GM18502 (cell line): Measurements from ENCODE around the gene EIF4E.
"Not testable (repeated sequence)": the region's sequence is repeated elsewhere in the genome, so short reads cannot be mapped to it uniquely, and the experiment has no call there.

Source experiments
- ATAC-seq: cut with Tn5 transposase; IDR thresholded peaks from one replicate; pipeline ENCODE4 v1.9.1; 2021; ENCODE audit warnings: mild to moderate bottlenecking; ENCODE audit not compliant: unreplicated experiment, poor library complexity

The EIF4E gene

GRCh38 chr4:98934851-98935250, 5.9 kb upstream of the EIF4E start:
- not testable (repeated sequence) for ATAC-seq

GRCh38 chr4:98932539-98932938, 3.6 kb upstream of the EIF4E start:
- no peak for ATAC-seq

GRCh38 chr4:98930311-98930865, 1.5 kb upstream of the EIF4E start:
- no peak for ATAC-seq

- peak; percentile 55 for ATAC-seq
Measured at GRCh38 chr4:98929341-98930267, 671 bp upstream of the EIF4E start.

- peak; percentile 43 for ATAC-seq
Measured at GRCh38 chr4:98928131-98928504, 815 bp downstream of the EIF4E start.

GRCh38 chr4:98926257-98926656, 2.7 kb downstream of the EIF4E start:
- not testable (repeated sequence) for ATAC-seq

GRCh38 chr4:98921292-98921691, 7.6 kb downstream of the EIF4E start:
- ATAC-seq, result no peak

- ATAC-seq, result no peak
Measured at GRCh38 chr4:98919996-98920395, 8.9 kb downstream of the EIF4E start.

GRCh38 chr4:98910728-98911127, 18.2 kb downstream of the EIF4E start:
- not testable (repeated sequence) for ATAC-seq

GRCh38 chr4:98909646-98910401, 19.1 kb downstream of the EIF4E start:
- no peak for ATAC-seq

- ATAC-seq, result no peak
Measured at GRCh38 chr4:98908703-98909262, 20.1 kb downstream of the EIF4E start.

- ATAC-seq, result no peak
Measured at GRCh38 chr4:98908182-98908581, 20.8 kb downstream of the EIF4E start.

GRCh38 chr4:98905839-98906238, 23.1 kb downstream of the EIF4E start:
- ATAC-seq, result no peak

GRCh38 chr4:98905297-98905696, 23.6 kb downstream of the EIF4E start:
- no peak for ATAC-seq

GRCh38 chr4:98903963-98904362, 25.0 kb downstream of the EIF4E start:
- no peak for ATAC-seq

GRCh38 chr4:98903561-98903960, 25.4 kb downstream of the EIF4E start:
- no peak for ATAC-seq

- no peak for ATAC-seq
Measured at GRCh38 chr4:98899277-98899676, 29.7 kb downstream of the EIF4E start.

- ATAC-seq, result no peak
Measured at GRCh38 chr4:98891478-98892337, 37.2 kb downstream of the EIF4E start.

GRCh38 chr4:98890702-98891455, 38.1 kb downstream of the EIF4E start:
- no peak for ATAC-seq
